DND-41 (cell line): ENCODE results near the gene TRMU.

Experiments used
- EZH2 ChIP-seq: IDR thresholded peaks from 3 replicates; pipeline ENCODE4 v1.6.1; 2012; ENCODE audit warnings: borderline replicate concordance, low read depth, mild to moderate bottlenecking, moderate library complexity, low read length, inconsistent platforms; ENCODE audit not compliant: severe bottlenecking
- TF ChIP-seq, protein P1 (sequence below): IDR thresholded peaks from 2 replicates; pipeline ENCODE4 v1.5.1; 2012; ENCODE audit warnings: borderline replicate concordance, low read length, moderate library complexity, mild to moderate bottlenecking; ENCODE audit not compliant: poor library complexity, severe bottlenecking; ENCODE audit errors: extremely low read depth

GRCh38 chr22:46397951-46398350 is 62.4 kb downstream of the TRMU start:
- TF ChIP-seq, protein P1, sequence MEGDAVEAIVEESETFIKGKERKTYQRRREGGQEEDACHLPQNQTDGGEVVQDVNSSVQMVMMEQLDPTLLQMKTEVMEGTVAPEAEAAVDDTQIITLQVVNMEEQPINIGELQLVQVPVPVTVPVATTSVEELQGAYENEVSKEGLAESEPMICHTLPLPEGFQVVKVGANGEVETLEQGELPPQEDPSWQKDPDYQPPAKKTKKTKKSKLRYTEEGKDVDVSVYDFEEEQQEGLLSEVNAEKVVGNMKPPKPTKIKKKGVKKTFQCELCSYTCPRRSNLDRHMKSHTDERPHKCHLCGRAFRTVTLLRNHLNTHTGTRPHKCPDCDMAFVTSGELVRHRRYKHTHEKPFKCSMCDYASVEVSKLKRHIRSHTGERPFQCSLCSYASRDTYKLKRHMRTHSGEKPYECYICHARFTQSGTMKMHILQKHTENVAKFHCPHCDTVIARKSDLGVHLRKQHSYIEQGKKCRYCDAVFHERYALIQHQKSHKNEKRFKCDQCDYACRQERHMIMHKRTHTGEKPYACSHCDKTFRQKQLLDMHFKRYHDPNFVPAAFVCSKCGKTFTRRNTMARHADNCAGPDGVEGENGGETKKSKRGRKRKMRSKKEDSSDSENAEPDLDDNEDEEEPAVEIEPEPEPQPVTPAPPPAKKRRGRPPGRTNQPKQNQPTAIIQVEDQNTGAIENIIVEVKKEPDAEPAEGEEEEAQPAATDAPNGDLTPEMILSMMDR: no peak
- no peak for TF ChIP-seq EZH2
